HFFc6 (cell line): ENCODE measurements around the gene PPP1R27. TPM values are rescaled to one million over a fixed set of nuclear protein-coding genes. Genes with fewer than 3 reads are reported as not detected.

Experiments
- DNase-seq: peaks from one replicate; pipeline ENCODE4 v3.0.0-alpha.2; 2018
- H3K27ac Mint-ChIP-seq: 2 replicates; pipeline ENCODE4 v1.8.0; 2020; ENCODE audit warnings: mild to moderate bottlenecking, mixed read lengths
- H3K27me3 Mint-ChIP-seq: 2 replicates; pipeline ENCODE4 v1.8.0; 2021; ENCODE audit warnings: mild to moderate bottlenecking, moderate library complexity, mixed read lengths; ENCODE audit not compliant: insufficient read depth
- H3K36me3 Mint-ChIP-seq: 2 replicates; pipeline ENCODE4 v1.8.0; 2021; ENCODE audit warnings: low read depth, mixed read lengths
- H3K4me1 Mint-ChIP-seq: 2 replicates; pipeline ENCODE4 v1.8.0; 2020; ENCODE audit warnings: low read depth, mixed read lengths
- H3K4me3 Mint-ChIP-seq: 2 replicates; pipeline ENCODE4 v1.8.0; 2020; ENCODE audit warnings: mild to moderate bottlenecking, moderate library complexity, mixed read lengths
- H3K9me3 Mint-ChIP-seq: 2 replicates; pipeline ENCODE4 v1.8.0; 2020; ENCODE audit warnings: mild to moderate bottlenecking, mixed read lengths
- CTCF ChIP-seq: fragments of 200-600 bp; sonication (generic); IDR thresholded peaks from 2 replicates; pipeline ENCODE4 v1.5.0; 2021; ENCODE audit warnings: antibody characterized with exemption, mild to moderate bottlenecking
- total RNA-seq, 6 experiments: library from RNA; stranded (reverse); fragmentation: NEBNext Ultra II Directional; extraction: Animal tissue kit (Norgen Biotek cat#: 25700); gene quantifications; 2 replicates in 1 of 6; 3 replicates in 5 of 6; pipeline ENCODE4 v1.2.3, GENCODE V29; 2021

PPP1R27 gene
- total RNA-seq, 6 experiments from 2014 or later, result not detected

- Mint-ChIP-seq H3K27ac (no peak overlapping the region), H3K4me3 (no peak overlapping the region), H3K36me3 (no peaks in the 10 kb centered on the region), H3K27me3 (peaks cover 2% of the 10 kb centered on the region), H3K9me3 (no peaks in the 10 kb centered on the region), H3K4me1 (no peaks in the 10 kb centered on the region)
- no peak for DNase-seq
- no peak for TF ChIP-seq CTCF
These were observed 40.8 kb downstream of the PPP1R27 start for GRCh38 chr17:81794074-81794476.

- Mint-ChIP-seq H3K27me3 (peaks cover 2% of the 10 kb centered on the region), H3K4me3 (no peak overlapping the region), H3K27ac (no peak overlapping the region), H3K9me3 (no peaks in the 10 kb centered on the region), H3K36me3 (no peaks in the 10 kb centered on the region), H3K4me1 (no peaks in the 10 kb centered on the region)
- no peak for TF ChIP-seq CTCF
- no peak for DNase-seq
These were observed 41.9 kb downstream of the PPP1R27 start for GRCh38 chr17:81792675-81793615.

Other genes with a start within 250 kb of the PPP1R27 start
- gene NPLOC4, start 197.9 kb downstream of the PPP1R27 start, total RNA-seq, result 100 to 1,000 TPM; 121 to 140 (median 133) TPM
- 10 to 100 TPM; 14.3 to 19.6 (median 17.2) TPM for gene TSPAN10, start 197.9 kb downstream of the PPP1R27 start, total RNA-seq
- gene PDE6G, start 178.5 kb downstream of the PPP1R27 start, total RNA-seq, result under 1 TPM in 5 of 6 experiments, not detected in 1; 0.37 to 0.76 (median 0.57) TPM
- gene OXLD1, start 168.4 kb downstream of the PPP1R27 start, total RNA-seq, result 10 to 100 TPM; 20.9 to 33.4 (median 30.9) TPM
- gene CCDC137, start 168.3 kb downstream of the PPP1R27 start, total RNA-seq, result 10 to 100 TPM; 22.8 to 28.8 (median 25.2) TPM
- gene ARL16, start 151.3 kb downstream of the PPP1R27 start, total RNA-seq, result 10 to 100 TPM; 39.4 to 50.5 (median 46.7) TPM
- gene HGS, start 151.0 kb downstream of the PPP1R27 start, total RNA-seq, result 100 to 1,000 TPM; 106 to 127 (median 116) TPM
- 100 to 1,000 TPM; 105 to 124 (median 113) TPM for gene MRPL12, start 131.7 kb downstream of the PPP1R27 start, total RNA-seq
- 10 to 100 TPM; 13.2 to 21.9 (median 17.1) TPM for gene SLC25A10, start 122.8 kb downstream of the PPP1R27 start, total RNA-seq
- not detected for gene GCGR, start 30.9 kb downstream of the PPP1R27 start, total RNA-seq
- gene MCRIP1, start 1.8 kb downstream of the PPP1R27 start, total RNA-seq, result 100 to 1,000 TPM in 2 of 6 experiments, 10 to 100 TPM in 4; 88.0 to 103 (median 92.8) TPM
- gene P4HB, start 25.5 kb upstream of the PPP1R27 start, total RNA-seq, result 100 to 1,000 TPM; 790 to 981 (median 910) TPM
- 1,000 to 10,000 TPM in 1 of 6 experiments, 100 to 1,000 TPM in 5; 758 to 1,040 (median 908) TPM for gene ARHGDIA, start 36.3 kb upstream of the PPP1R27 start, total RNA-seq
- 100 to 1,000 TPM; 101 to 151 (median 135) TPM for gene ALYREF, start 56.5 kb upstream of the PPP1R27 start, total RNA-seq
- 100 to 1,000 TPM; 151 to 169 (median 156) TPM for gene ANAPC11, start 56.7 kb upstream of the PPP1R27 start, total RNA-seq
- gene NPB, start 67.2 kb upstream of the PPP1R27 start, total RNA-seq, result 1 to 10 TPM in 1 of 6 experiments, under 1 TPM in 5; 0.53 to 1.5 (median 0.71) TPM
- gene PCYT2, start 76.3 kb upstream of the PPP1R27 start, total RNA-seq, result 10 to 100 TPM; 33.2 to 45.8 (median 35.8) TPM
- gene SIRT7, start 83.1 kb upstream of the PPP1R27 start, total RNA-seq, result 10 to 100 TPM; 16.2 to 20.7 (median 18.5) TPM
- gene MAFG, start 92.7 kb upstream of the PPP1R27 start, total RNA-seq, result 10 to 100 TPM; 17.7 to 22.4 (median 18.2) TPM
- gene PYCR1, start 102.2 kb upstream of the PPP1R27 start, total RNA-seq, result 100 to 1,000 TPM in 4 of 6 experiments, 10 to 100 TPM in 2; 97.9 to 147 (median 110) TPM
- not detected for gene MYADML2, start 112.2 kb upstream of the PPP1R27 start, total RNA-seq
- under 1 TPM in 2 of 6 experiments, not detected in 4; 0.10 to 0.14 TPM for gene NOTUM, start 126.1 kb upstream of the PPP1R27 start, total RNA-seq
- 10 to 100 TPM; 26.6 to 36.8 (median 34.7) TPM for gene ASPSCR1, start 142.6 kb upstream of the PPP1R27 start, total RNA-seq
- 10 to 100 TPM; 60.6 to 83.9 (median 73.3) TPM for gene CENPX, start 187.8 kb upstream of the PPP1R27 start, total RNA-seq
- gene LRRC45, start 188.3 kb upstream of the PPP1R27 start, total RNA-seq, result 10 to 100 TPM in 3 of 6 experiments, 1 to 10 TPM in 3; 6.8 to 10.5 (median 10.0) TPM
- gene RAC3, start 196.6 kb upstream of the PPP1R27 start, total RNA-seq, result 1 to 10 TPM; 4.3 to 8.5 (median 5.6) TPM
- 100 to 1,000 TPM in 1 of 6 experiments, 10 to 100 TPM in 5; 73.4 to 100 (median 84.8) TPM for gene DCXR, start 202.6 kb upstream of the PPP1R27 start, total RNA-seq
- gene RFNG, start 216.8 kb upstream of the PPP1R27 start, total RNA-seq, result 10 to 100 TPM; 37.6 to 48.5 (median 40.1) TPM
- gene GPS1, start 216.8 kb upstream of the PPP1R27 start, total RNA-seq, result 100 to 1,000 TPM; 127 to 144 (median 141) TPM
- gene DUS1L, start 230.8 kb upstream of the PPP1R27 start, total RNA-seq, result 10 to 100 TPM; 65.8 to 86.8 (median 71.2) TPM